GM19240 (cell line): ENCODE results near the gene TCAP.
A peak's percentile ranks its signal among the peaks of the same experiment; 100 is the strongest.

ENCODE experiments used
- DNase-seq: peaks from one replicate; pipeline ENCODE4 v3.0.0; 2011; ENCODE audit warnings: low spot score; ENCODE audit not compliant: insufficient read length

TCAP gene

DNA sequence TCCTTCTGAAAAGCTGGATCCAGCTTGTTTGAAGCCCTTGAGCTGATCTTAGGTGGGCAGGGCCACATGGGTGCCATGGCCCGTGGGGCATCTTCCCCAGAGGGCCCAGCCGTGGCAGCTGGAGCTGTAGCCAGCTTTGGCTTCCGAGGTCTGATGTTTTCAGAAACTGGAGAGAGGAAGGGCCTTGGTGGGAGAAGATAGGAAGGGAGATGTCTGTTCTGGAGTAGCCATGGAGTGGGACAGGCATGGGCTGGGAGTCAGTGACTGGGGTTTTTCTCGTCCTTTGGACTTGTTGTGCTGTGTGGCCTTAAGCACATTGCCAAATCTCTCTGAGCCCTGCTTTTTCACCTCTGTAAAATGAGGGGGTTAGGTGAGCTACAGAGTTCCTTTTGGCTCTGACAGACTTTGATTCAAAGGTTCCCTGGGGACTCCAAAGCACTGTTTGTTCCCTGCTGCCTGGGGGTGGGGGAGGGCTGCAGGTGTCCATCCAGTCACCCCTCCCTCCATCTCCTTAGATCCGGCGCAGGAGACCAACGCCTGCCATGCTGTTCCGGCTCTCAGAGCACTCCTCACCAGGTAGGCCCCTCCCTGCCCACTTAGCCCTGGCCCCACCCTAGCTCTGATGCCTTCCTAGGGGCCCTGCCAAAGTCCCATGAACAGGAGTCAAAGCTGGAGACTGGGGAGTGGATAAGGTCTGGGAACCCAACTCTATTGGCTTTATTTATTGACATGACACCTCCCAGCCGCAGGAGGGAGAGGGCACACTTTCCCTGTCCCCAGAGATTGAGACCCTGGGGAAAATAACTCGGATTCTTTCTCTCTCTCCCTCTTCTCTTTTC lies 36.3 kb upstream of the TCAP start:
- DNase-seq: no peak

DNA sequence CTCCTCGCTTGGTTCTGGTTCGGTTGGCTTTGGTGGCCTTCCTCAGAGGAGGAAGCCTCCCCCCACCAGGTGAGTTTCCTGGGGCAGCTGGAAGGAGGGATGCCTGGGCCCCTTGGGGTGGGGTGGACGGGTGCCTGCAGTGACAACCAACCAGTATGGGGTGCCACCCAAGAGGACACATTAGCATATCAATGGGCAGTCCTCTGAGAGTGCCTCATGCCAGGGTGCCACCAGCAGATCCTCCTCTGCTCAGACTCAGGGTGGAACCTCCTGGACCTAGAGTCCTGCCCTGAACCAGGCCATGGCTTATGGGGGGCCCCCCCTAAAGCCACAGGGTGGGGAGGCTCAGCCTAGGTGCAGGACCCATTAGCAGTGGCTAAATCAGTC lies 35.7 kb upstream of the TCAP start:
- no peak for DNase-seq

DNA sequence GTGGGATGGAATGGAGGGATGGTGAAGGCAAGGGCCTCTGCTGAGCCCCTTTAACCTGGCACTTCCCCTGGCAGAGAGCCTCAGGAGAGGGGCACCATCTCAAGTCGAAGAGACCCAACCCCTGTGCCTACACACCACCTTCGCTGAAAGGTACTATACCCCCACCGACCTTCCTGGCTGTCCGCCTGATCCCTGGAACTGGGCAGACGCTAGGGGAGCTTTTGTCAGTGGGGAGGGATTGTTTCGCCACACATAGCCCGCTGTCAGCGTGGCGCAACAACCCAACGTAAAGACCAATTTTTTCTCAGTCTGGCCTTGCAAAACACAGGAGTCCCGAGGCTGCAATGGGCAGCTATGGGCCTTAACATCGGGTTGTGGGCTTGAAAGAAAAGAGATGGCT lies 35.3 kb upstream of the TCAP start:
- no peak for DNase-seq

DNA sequence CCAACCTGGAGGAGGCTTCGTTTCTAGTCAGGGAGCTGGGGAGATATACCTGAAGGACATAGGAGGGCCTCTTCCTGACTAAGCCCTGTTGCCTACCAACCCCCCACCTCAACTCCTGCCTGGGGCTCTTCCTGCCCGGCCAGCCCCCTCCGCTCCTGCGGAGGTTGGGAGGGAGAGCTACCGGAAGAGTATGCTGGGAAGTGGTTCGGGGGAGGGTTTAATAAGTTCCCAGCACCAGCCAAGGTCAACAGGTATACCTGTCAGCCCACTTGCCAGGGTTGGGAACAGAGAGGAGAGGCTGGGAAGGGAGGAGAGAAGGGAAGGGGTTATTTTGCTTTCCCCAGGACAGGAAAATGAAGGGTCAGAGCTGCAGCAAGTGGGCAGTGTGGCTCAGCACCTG lies 33.7 kb upstream of the TCAP start:
- DNase-seq: no peak

DNA sequence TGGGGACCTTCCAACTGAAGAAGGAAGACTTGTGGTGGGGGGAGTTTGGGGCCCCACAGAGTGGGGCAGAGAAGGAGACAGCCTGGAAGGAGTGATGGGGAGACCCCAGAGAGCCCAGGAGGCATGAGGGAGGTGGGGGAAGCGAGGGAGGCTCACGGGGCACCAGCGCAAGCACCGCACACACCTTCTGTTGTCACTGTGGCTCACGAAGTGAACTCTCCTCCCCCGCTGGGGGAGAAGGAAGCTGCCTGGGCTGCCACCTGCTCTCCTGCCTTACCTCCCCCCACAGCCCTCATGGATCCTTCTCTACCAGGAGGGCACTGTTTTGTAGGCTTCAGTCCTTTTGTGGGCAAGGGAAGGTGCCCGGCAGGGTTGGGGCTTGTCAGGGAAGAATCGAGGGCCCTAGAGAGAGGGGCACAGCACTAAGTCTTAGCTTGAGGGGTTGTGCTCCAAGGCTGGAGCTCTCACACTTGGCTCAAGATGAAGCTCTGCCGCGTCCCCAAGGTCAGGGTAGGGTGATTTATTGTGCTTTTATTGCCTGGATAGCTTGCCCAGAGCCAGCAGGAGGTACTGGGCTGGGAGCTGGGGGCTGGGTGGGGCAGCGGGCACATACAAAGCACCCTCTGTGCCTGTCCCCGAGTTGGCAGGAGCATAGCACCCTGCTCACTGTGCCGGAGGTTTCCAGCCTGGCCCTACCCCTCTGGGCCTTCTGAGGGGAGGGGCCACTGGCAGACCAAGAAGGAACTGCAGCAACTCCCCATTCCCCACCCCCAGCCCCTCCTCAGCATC lies 32.8 kb upstream of the TCAP start:
- DNase-seq: no peak

DNA sequence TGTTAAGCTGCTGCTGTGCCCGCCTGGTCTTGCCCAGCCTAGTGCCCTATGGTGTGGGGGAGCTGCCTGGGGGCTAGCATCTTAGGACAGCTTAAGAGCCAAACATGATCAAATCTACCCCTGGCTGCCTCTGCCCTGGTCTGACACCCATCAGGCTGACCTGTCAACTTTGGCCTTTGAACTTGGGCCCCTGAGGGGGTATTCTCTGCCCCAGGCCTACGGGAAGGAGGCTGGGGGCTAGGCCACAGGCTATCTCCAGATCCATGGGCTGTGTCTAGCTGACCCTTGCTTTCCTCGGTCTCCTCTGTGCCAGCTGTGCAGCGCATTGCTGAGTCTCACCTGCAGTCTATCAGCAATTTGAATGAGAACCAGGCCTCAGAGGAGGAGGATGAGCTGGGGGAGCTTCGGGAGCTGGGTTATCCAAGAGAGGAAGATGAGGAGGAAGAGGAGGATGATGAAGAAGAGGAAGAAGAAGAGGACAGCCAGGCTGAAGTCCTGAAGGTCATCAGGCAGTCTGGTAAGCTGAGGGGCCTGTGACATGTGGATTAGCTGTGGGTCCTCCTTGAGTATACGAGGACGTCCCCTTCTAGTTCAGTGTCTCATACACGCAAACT lies 31.5 kb upstream of the TCAP start:
- no peak for DNase-seq

DNA sequence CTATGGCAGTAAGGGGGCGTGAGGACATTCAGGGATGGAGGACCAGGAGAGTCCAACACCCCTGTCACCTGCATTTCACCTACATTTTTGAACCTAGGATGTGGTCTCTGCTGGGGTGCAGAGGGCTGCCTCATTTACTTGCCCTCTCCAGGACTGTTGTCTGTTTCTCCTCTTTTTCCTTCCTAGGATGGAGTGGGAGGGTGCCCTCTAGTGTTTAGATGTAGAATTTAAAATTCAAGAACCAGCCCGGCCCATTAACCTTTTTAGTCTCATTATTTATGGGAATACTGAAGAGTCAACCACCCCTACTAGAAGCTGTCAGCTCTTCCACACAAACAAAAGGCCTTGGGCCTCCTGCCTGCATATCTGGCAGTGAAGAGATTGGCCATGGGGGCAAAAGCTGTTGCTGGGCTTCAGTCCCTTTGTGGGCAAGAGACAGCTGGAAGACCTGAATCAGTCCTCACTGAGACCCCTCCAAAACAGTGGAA lies 30.7 kb upstream of the TCAP start:
- no peak for DNase-seq

DNA sequence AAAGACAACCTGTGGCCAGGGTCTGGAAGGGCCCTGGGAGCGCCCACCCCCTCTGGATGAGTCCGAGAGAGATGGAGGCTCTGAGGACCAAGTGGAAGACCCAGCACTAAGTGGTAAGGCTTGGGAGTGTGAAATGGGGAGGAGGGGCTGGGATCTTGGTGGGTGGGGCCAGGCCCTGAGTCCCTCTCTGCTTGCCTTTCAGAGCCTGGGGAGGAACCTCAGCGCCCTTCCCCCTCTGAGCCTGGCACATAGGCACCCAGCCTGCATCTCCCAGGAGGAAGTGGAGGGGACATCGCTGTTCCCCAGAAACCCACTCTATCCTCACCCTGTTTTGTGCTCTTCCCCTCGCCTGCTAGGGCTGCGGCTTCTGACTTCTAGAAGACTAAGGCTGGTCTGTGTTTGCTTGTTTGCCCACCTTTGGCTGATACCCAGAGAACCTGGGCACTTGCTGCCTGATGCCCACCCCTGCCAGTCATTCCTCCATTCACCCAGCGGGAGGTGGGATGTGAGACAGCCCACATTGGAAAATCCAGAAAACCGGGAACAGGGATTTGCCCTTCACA lies 29.5 kb upstream of the TCAP start:
- no peak for DNase-seq

DNA sequence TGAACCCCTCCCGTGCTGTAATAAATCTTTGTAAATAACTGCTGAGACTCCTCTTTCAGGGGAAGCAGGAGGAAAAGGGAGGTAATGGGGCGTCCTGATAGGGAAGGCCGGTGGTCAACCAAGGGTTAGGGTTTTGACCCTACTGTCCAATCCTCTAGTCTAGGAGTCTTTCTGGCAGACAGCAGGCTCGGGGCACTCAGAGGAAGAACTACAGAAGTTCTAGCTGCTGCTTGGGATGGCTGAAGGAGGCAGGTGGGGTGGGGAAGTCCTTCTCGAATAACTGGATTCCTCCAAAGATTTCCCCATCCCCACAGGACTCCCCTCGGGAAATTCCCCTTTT lies 28.6 kb upstream of the TCAP start:
- DNase-seq: no peak

DNA sequence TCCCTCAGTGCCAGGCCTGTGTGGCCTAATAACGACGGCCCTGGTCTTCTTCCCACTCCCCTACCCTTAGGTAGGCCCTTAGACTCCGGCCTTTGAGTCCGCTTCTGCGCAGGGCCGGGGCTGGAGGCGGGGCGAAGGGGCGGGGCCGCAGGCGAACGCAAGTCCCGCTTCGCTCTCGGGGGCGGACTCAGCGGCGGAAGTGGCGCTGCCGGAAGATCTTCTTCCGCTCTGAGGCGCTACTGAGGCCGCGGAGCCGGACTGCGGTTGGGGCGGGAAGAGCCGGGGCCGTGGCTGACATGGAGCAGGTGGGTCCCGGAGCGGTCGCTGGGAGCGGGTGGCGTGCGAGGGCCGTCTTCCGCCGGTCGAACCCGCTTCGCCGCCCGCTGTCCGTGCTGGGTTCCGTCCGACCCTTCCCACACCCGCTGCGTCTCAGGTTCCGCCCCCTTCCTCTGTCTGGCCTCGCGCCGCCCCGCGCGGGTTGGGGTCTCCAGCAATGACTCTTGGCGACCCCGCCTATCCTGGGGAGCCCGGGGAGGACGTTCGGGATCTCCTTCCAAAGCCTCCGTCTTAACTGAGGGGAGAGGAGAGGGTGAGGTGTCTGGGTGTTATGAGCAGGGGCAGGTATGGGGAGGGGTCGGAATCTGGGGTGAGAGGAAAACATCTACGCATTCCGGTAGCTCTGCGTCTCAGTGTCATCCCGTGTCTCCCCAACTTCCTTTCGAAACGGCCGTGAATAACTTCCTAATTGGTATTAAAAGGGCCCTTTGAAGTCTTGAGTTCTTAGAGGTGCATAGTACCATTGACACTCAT lies 28.0 kb upstream of the TCAP start, which contains the start of gene STARD3:
Gene STARD3, plus strand, starts transcription at position 218 of the 810 bp plus-strand sequence. CDS start 16,388 bp downstream, outside the sequence.
- peak; percentile 97 for DNase-seq

DNA sequence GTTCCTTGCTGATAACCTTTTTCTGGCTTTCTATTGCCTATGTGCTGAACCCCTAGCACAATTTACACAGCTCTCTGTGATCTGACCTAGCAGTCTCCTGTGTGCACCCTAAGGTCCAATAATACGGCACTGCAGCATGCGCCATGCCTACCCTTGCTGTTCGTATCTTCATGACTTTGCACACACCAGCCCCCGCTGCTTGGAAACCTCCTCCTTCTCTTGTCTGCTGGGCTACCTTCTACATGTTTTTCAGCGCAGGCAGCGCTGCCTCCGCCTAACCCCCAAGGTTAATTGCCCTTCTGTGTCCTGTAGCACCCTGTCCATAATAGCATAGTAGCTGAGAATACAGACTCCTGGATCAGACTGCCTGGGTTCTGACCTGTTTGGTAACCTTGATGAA lies 26.8 kb upstream of the TCAP start:
- no peak for DNase-seq

DNA sequence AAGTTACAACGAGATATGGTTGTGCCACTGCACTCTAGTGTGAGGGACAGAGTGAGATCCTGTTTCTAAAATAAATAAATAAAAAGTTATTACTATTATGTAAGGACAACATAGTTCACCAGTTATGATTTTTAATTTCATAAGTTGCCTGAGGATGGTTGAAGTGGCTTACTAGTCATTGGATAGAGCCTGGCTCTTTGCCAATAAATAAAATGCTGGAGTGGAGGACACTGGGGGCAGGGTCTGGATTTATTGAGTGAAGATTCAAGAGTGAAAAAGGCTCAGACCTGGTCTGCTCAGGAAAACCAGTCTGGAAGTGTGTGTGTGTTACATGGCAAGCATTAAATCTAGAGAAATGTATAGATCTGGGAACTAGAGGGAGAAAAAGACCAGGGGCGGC lies 26.1 kb upstream of the TCAP start:
- DNase-seq: no peak

DNA sequence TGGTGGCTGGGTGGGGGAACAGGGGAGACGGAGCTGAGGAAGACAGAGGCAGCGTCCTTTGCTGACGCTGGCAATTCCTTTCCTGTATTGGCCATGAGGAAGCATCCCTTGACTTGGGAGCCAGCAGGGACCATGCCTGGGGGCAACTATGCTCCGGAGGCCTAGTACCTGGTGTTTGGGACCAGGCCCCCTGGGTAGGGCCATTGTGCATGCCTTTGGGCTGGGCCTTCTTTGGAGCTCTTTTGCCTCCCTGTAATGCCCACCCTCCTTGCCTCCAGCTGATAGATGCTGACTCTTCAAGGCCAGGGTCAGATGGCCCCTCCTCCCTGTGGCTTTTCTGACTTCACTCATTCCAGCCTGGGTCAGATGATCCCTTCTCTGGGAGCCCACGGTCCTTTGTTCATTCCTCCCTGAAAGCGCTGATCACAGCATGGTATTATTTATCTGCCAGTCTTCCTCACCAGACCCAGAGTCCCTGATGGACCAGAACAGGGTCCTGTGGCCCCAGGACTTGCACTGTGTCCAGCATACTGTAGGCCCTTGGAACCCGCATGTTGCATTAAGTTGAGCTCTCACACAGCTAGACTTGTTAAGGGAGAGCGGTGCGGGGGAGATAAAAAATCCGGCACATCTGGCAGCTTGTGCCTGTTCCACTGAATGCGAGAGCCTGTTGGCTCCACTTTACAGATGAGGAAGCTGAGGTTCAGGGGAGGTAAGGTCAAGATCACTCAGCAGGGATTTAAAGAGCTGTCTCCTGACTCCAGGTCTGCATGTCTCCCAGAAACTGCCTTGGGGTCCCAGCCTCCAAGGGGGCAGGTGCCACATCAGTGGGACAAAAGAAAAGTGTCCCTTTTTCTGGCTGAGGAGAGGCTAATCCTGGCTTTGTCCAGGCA lies 25.3 kb upstream of the TCAP start:
- no peak for DNase-seq

DNA sequence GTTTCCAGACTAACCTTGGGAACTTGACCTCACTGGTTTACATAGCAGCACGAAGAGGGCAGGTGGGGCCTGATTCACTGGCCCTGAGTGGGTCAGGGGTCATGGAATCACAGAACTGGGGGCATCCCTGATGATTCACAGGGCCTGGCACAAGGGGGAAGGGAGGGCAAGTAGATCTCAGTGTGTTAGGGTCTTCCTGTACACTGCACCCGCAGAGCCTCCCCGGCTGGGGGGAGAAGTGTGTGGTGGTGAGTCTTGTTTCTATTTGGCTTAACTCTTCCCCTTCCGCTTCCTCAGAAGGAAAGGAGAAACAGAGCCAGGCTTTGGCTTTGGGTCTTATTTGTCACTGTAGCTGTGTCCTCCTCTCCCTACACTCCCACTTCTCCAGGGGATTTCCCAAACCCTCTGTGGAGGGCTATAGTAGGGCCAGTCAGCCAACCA lies 24.5 kb upstream of the TCAP start:
- no peak for DNase-seq

DNA sequence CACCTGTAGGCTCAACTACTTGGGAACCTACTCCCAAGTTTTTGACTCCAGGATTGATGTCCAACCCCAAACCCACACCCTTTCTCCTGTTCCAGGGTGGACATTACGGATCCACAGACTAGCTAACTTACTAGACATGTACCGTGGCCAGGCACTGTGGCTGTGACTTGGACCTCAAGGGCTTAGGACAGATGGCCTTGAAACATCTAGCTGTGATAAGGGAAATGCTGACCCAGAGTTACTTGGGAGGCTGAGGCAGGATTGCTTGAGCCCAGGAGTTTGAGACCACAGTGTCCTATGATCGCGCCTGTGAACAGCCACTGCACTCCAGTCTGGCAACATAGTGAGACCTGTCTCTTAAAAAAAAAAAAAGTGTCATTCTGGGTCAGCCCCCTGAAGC lies 24.1 kb upstream of the TCAP start:
- no peak for DNase-seq

DNA sequence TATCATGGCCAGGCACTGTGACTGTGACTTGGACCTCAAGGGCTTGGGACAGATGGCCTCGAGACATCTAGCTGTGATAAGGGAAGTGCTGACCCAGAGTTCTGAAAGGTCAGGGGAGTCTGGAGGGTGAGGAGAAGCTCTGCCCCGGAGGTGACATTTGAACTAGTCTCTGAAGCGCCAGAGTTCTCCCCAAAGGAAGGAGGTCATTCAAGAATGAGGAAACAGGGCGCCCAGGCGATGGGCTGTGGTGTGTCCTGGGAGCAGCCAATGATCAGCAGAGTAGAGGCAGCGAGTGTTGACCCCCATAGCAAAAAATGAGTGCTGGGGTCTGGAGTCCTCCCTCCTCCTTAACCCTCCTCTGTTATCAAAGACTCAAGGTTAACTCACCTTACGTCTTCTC lies 23.3 kb upstream of the TCAP start:
- DNase-seq: no peak

DNA sequence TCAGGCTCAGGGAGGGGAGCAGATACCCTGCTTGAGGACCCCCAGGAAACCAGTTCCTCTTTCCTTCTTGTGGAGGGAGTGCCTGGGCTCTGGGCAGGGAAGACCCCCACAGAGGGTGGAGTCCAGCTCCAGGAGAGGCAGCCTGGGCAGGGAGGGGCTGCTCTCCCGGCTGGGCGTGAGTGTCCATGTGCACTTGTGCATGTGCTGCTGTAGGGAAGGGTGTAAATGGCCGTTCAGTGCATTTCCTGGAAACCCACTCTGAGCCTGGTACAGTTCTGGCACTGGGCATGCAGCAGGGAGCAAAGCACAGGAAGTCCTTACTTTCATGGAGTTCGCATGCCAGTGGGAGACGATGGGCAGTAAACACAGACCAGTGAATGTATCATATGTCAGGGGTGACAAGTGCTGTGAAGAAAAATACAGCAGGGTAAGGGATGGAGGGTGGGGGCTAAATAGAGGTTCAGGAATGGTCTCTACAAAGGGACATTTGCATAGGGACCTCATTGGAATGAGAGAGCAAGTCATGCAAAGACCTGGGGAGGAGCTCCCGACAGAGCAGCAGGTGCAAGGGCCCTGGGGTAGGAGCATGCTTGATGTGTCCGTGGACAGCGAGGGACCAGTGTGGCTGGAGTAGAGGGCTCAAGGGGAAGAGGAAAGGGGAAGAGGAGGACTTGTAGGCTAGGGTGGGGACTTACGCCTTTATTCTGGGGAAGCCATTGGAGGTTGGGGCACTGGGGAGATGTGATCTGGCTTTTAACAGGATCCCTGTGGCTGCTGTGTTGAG lies 22.7 kb upstream of the TCAP start:
- no peak for DNase-seq

DNA sequence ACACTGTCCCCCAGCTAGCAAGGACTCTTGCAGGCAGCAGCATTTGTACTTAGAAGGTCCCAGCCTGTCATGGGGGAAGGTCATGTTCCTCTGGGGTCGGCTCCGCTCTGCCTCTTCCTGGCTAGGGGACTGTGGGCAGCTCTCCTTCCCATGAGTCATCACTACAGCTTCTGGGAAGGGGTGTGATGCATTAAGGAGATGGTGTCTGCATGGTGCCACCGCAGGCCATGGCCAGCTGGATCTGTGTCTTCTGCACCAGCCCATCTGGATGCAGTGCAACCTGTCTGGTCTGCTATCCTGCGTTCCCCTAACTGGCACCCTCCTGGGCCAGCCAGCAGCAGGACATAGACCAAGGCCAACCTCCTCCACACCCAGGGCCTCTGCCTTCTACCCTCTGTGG lies 21.9 kb upstream of the TCAP start:
- no peak for DNase-seq

DNA sequence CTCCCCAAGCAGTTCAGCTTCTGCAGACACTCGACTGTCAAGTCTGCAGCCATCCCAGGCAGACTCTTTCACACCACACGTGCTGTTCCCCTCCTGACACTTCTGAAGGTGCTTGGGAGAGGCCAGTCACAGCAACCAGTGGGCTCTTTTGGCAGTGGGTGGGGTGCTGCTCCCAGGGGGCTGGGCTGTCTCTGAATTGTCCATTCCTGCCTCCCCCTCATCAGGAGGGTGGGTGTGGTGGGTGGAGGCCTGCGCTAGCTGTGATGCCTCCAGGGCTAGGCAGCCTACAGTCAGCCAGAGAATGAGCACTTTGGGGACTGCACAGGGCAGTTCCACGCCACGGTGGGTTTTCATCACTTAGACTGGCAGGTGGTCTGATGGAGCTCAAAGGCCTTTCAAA lies 17.9 kb upstream of the TCAP start:
- DNase-seq: no peak
